Stromal cell of bone marrow (primary cell): ENCODE results near the gene RIT2.
"Not testable (repeated sequence)": the region's sequence is repeated elsewhere in the genome, so short reads cannot be mapped to it uniquely, and the experiment has no call there.

Experiments used
- DNase-seq: peaks from one replicate; pipeline ENCODE4 v3.0.0-alpha.2; 2012; ENCODE audit warnings: low read depth

RIT2 gene

GRCh38 chr18:42838546-42839145, 276.8 kb downstream of the RIT2 start:
- no peak for DNase-seq

GRCh38 chr18:42830936-42831335, 284.5 kb downstream of the RIT2 start:
- no peak for DNase-seq

GRCh38 chr18:42828881-42829280, 286.6 kb downstream of the RIT2 start:
- DNase-seq = no peak

DNA sequence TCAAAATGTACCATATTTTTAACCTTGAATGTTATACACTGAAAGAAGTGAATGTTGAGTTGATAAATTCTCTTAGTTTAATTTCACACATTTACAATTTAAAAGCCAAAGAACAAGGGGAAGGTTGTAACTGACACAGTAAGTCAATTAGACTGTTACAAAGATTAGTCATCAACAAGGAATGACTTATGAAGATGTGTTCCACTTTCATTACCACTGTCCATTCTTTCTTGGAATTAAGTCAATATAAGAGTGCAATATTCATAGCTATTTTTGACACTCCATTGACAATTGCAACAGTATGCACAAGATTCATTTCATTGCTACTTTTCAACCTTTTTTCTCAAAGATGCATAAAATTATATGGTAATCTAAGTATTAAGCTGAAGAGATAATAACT, 291.3 kb downstream of the RIT2 start:
- no peak for DNase-seq

GRCh38 chr18:42822711-42823110, 292.8 kb downstream of the RIT2 start:
- no peak for DNase-seq

DNA sequence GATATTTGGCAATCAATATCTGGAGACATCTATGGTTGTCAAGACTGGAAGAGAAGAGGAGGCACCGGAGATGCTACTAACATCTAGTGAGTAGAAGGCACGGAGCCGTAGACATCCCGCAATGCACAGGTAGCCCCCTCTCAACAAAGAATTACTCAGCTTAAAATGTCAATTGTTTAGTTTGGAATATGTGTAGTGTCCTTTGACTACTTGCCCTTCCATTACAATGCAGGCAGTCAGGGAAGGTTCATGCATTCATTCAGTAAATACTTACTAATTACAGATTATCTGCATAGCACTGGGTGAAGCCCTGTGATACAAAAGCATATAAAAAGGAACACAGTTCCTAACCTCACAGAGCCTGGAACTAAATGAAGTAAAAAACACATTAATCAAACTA, 294.0 kb downstream of the RIT2 start:
- no peak for DNase-seq

- DNase-seq = no peak
Observed at GRCh38 chr18:42814618-42815017, 300.9 kb downstream of the RIT2 start.

DNA sequence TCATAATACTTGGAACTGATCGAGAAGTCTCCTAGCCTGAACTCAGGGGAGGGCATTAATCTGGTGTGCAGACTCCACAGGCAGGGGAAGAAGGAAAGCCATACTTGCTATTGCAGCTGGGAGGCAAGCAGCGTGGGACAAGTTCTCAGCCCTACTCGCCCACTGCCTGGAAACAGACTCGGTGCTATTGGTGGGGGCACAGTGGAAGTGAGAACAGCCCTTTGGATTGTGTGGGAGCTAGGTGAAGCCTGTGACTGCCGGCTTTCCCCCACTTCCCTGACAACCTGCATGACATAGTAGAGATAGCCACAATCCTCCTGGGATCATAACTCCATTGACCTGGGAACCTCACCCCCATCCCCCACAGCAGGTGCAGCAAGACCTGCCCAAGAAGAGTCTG, 301.3 kb downstream of the RIT2 start:
- DNase-seq = no peak

GRCh38 chr18:42813570-42813969, 301.9 kb downstream of the RIT2 start:
- DNase-seq = no peak

GRCh38 chr18:42807887-42808286, 307.6 kb downstream of the RIT2 start:
- no peak for DNase-seq

- no peak for DNase-seq
Observed at GRCh38 chr18:42801706-42802105, 313.8 kb downstream of the RIT2 start.

DNA sequence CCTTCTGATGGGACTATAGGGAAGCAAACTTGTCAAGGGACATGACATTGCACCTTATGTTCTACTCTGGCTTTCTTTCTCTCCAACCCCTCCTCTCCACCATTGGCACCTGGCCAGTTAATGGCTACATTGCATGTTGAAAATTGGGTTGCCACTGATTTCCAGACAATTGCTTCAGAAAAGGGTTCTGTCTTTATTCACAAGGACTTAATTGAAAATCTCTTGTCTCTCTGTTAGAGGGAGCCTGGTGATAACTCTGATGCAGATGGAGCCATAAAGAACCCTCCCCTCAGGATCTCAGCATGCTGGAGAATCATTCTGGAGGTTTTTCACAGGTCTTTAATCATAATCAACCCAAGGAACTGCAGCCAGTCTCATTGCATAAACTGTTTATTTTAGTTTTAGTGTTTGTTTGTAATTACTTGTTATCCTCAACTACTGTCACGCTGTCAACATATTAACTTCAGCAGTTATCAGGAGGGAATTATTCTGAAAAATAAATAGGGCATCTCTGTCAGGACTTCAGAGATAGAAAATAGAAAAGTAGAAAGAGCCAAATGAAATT, 316.8 kb downstream of the RIT2 start:
- DNase-seq = no peak

GRCh38 chr18:42795213-42795789, 320.2 kb downstream of the RIT2 start:
- not testable (repeated sequence) for DNase-seq

DNA sequence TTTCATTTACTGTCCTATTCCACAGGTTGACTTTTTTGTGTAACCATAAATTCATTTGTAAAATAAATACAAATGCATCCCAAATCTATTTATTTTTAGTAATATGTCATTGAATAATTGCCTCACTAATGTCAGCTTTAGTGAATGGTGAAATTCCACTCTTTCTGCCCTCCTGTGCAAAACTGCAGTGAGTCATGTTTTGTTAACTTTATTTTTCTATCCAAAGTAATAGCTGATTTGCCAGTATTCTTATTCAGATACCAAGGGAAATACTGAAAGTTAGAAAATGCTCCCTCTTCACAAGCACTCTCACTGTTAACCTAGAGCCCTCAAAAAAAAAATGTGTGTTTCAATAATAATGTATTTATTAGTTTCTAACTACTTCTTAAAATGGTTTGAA, 322.8 kb downstream of the RIT2 start:
- DNase-seq = no peak

GRCh38 chr18:42784632-42785031, 330.9 kb downstream of the RIT2 start:
- DNase-seq = no peak

GRCh38 chr18:42782929-42783328, 332.6 kb downstream of the RIT2 start:
- no peak for DNase-seq

DNA sequence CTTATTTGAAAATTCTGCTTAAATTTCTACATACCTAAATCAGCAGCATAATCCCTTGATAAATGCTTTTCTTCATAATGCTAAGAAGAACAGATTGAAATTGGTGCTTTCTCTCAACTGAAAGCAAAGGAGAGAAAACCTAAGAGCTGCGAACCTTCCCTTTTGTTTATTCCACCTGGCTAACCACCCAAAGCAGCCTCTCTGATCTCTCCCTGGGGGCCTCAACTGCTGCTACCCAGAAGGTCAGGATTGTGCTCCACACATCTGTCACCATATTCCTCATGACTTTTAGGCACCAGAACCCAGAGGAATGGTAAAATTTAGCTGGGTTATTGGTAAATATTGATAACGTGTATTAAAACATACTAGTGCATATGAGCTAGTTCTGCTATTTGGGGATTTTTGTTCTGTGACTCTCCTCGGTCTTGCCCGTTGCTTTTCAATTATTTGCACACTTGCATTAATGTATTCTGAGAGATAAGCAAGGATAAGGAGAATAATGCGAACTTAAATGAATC, 334.1 kb downstream of the RIT2 start:
- no peak for DNase-seq

- no peak for DNase-seq
Observed at GRCh38 chr18:42780171-42780570, 335.3 kb downstream of the RIT2 start.

GRCh38 chr18:42778445-42779042, 336.9 kb downstream of the RIT2 start:
- DNase-seq = no peak

DNA sequence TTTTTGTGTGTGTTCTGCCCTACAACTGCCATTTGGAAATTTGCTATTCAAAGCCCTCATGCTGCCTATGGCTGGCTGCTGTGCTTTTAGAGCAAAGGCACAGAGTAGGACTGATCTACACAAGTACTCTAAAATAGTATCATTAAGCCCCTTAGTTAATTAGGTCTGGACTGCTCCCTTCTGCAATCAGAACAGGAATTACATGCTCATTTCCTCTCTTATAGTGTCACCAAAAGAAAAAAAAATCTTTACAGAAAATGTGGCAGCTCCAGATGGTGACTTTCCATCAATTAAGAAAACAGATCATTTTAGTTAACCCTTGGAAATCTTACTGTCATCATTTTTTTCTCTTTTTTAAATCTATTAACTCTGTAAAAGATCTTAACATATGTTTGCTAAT, 337.5 kb downstream of the RIT2 start:
- no peak for DNase-seq

GRCh38 chr18:42773870-42774269, 341.6 kb downstream of the RIT2 start:
- no peak for DNase-seq

- no peak for DNase-seq
Observed at GRCh38 chr18:42771936-42772335, 343.5 kb downstream of the RIT2 start.

DNA sequence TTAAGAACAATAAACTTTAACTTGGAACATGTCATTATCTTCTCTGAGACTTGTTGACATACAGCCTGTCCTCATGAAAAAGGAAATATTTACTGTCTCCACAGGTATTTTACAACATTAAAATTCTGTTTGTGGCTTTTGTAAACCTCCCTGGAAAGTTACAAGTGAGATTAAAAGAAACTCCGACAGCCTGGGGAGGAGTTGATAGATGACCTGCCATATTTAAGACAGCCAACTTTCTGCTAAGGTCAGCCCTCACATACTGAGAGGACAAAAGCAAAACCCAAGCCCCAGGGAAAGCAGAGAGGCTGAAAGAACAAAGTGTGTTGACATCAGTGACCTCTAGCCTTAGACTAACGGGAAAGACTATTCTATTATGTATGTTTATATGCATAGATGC, 350.2 kb downstream of the RIT2 start:
- DNase-seq = no peak
